COR-L47 (cell line): Measurements from ENCODE around the gene CYB561D1.
A peak's percentile ranks its signal among the peaks of the same experiment; 100 is the strongest.

Experiments
- DNase-seq: peaks from one replicate; lab custom pipeline; 2025; lab: John Stamatoyannopoulos, UW

The CYB561D1 gene

GRCh38 chr1:109530457-109531087 is 36.7 kb downstream of the CYB561D1 start:
- DNase-seq = peak; percentile 34

- DNase-seq = no peak
These were observed 37.5 kb downstream of the CYB561D1 start for GRCh38 chr1:109531380-109531779.

- no peak for DNase-seq
These were observed 38.0 kb downstream of the CYB561D1 start for GRCh38 chr1:109531826-109532364.

GRCh38 chr1:109532365-109533136 is 38.7 kb downstream of the CYB561D1 start:
- peak; percentile 77 for DNase-seq

- no peak for DNase-seq
These were observed 40.5 kb downstream of the CYB561D1 start for GRCh38 chr1:109534307-109534858.

GRCh38 chr1:109535481-109535880 is 41.6 kb downstream of the CYB561D1 start:
- DNase-seq = no peak

GRCh38 chr1:109535971-109536491 is 42.1 kb downstream of the CYB561D1 start:
- peak; percentile 82 for DNase-seq

GRCh38 chr1:109537450-109538178 is 43.7 kb downstream of the CYB561D1 start:
- no peak for DNase-seq

- DNase-seq = no peak
These were observed 45.1 kb downstream of the CYB561D1 start for GRCh38 chr1:109538827-109539555.

- DNase-seq = no peak
These were observed 45.8 kb downstream of the CYB561D1 start, which contains the start of gene GPR61 for GRCh38 chr1:109539676-109540075. Gene GPR61, plus strand, starts transcription at chr1:109539872. Its CDS starts 3,151 bp downstream, at chr1:109543023.

- no peak for DNase-seq
These were observed 47.2 kb downstream of the CYB561D1 start for GRCh38 chr1:109541102-109541501.

GRCh38 chr1:109542657-109543056 is 48.8 kb downstream of the CYB561D1 start:
- DNase-seq = no peak

GRCh38 chr1:109543283-109543987 is 49.5 kb downstream of the CYB561D1 start:
- no peak for DNase-seq

GRCh38 chr1:109543988-109544735 is 50.3 kb downstream of the CYB561D1 start:
- DNase-seq = no peak

GRCh38 chr1:109546311-109547109 is 52.6 kb downstream of the CYB561D1 start:
- peak; percentile 86 for DNase-seq

GRCh38 chr1:109547463-109548320 is 53.8 kb downstream of the CYB561D1 start:
- no peak for DNase-seq

- peak; percentile 93 for DNase-seq
These were observed 54.7 kb downstream of the CYB561D1 start, which contains the start of gene GNAI3 for GRCh38 chr1:109548321-109549267. Gene GNAI3, plus strand, starts transcription at chr1:109548615. Its CDS starts 106 bp downstream, at chr1:109548721.
